HepG2 (cell line): ENCODE data around the gene CNOT8. TPM values are rescaled to one million over a fixed set of nuclear protein-coding genes. Genes with fewer than 3 reads are reported as not detected.

Experiments used
- ATAC-seq: fragments of 200-7000 bp; cut with Tn5 transposase; 3 replicates; pipeline ENCODE4 v1.9.1; 2020; ENCODE audit warnings: mild to moderate bottlenecking, moderate library complexity
- BruUV-seq: library from RNA; stranded (reverse); fragments of 400-500 nt; replicated peaks from 2 replicates; lab custom pipeline; 2021; lab: Mats Ljungman, UMichigan
- CTCF ChIA-PET: fragments of 300-600 bp; formaldehyde crosslinking; extraction: SDS; loops from one replicate; lab custom pipeline; 2021; ENCODE audit warnings: low total read pairs, inconsistent platforms, low intra/inter-chr PET ratio; lab: Yijun Ruan, JAX
- POLR2A ChIA-PET: fragments of 350-600 bp; sonication (Branson Sonifier 250); formaldehyde crosslinking; loops from one replicate; lab custom pipeline; 2020; ENCODE audit warnings: antibody characterized with exemption, inconsistent platforms; lab: Yijun Ruan, JAX
- DNase-seq: peaks from one replicate; pipeline ENCODE4 v3.0.0-alpha.2; 2015; ENCODE audit warnings: low spot score
- FAIRE-seq: peaks from 3 replicates; lab custom pipeline; 2011; peaks lifted over from hg19 to GRCh38; lab: Jason Lieb, UNC
- H2AFZ ChIP-seq: one replicate; pipeline ENCODE4 v1.6.1; 2011; ENCODE audit warnings: low read length, inconsistent platforms
- H3K27ac ChIP-seq: fragments of 300-600 bp; 3 replicates; pipeline ENCODE4 v1.8.0; 2011; ENCODE audit warnings: mixed run types, mild to moderate bottlenecking, mixed read lengths, low read length, inconsistent platforms; ENCODE audit not compliant: insufficient read depth; ENCODE audit errors: extremely low read length
- H3K27me3 ChIP-seq, 2 experiments: fragments of 200-600 bp in 1 of 2; 2 replicates in 1 of 2; 3 replicates in 1 of 2; pipeline versions ENCODE4 v1.6.0 to v1.8.0; 2011; ENCODE audit warnings: low read length in 2 of 2, mild to moderate bottlenecking in 2 of 2, moderate library complexity in 2 of 2, inconsistent platforms in 1 of 2; ENCODE audit not compliant: insufficient read depth in 2 of 2, control insufficient read depth in 1 of 2
- H3K36me3 ChIP-seq, 2 experiments: fragments of 200-600 bp in 1 of 2; replicated peaks in 1 of 2; 2 replicates in 1 of 2; 3 replicates in 1 of 2; pipeline versions ENCODE4 v1.5.1 to v1.8.0; 2011; ENCODE audit warnings: low read length in 2 of 2, inconsistent platforms in 1 of 2; ENCODE audit not compliant: insufficient read depth in 2 of 2, control insufficient read depth in 1 of 2
- H3K4me1 ChIP-seq: 2 replicates; pipeline ENCODE4 v1.5.1; 2012; ENCODE audit warnings: low read length, inconsistent platforms; ENCODE audit not compliant: insufficient read depth
- H3K4me2 ChIP-seq: 2 replicates; pipeline ENCODE4 v1.6.0; 2011; ENCODE audit warnings: low read depth, low read length, inconsistent platforms
- H3K4me3 ChIP-seq, 3 experiments: fragments of 200-600 bp in 1 of 3; sonication (generic), shearing (Covaris generic) in 1 of 3; replicated peaks in 1 of 3; 2 replicates each; pipeline ENCODE4 v1.5.1; 2011 to 2016; ENCODE audit warnings: low read length in 3 of 3, inconsistent platforms in 2 of 3, low read depth in 2 of 3, mild to moderate bottlenecking in 2 of 3, control low read depth in 1 of 3, mixed read lengths in 1 of 3; ENCODE audit not compliant: insufficient read depth in 1 of 3
- H3K79me2 ChIP-seq: one replicate; pipeline ENCODE4 v1.6.1; 2011; ENCODE audit warnings: low read length, inconsistent platforms; ENCODE audit not compliant: insufficient read depth
- H3K9ac ChIP-seq: 2 replicates; pipeline ENCODE4 v1.6.0; 2011; ENCODE audit warnings: mild to moderate bottlenecking, low read depth, low read length, inconsistent platforms; ENCODE audit not compliant: insufficient read depth
- H3K9me3 ChIP-seq: 2 replicates; pipeline ENCODE4 v1.5.1; 2012; ENCODE audit warnings: mild to moderate bottlenecking, low read length
- H4K20me1 ChIP-seq: 2 replicates; pipeline ENCODE4 v1.6.0; 2011; ENCODE audit warnings: inconsistent platforms, mild to moderate bottlenecking, low read length, moderate library complexity; ENCODE audit not compliant: insufficient read depth
- ARNTL ChIP-seq: sonication (generic); formaldehyde crosslinking; IDR thresholded peaks from 2 replicates; pipeline ENCODE4 v1.4.0; 2020; ENCODE audit warnings: mild to moderate bottlenecking, missing genetic modification reagents
- CEBPG ChIP-seq: IDR thresholded peaks from 2 replicates; pipeline ENCODE4 v1.6.1; 2016
- ETS1 ChIP-seq: sonication (generic); formaldehyde crosslinking; IDR thresholded peaks from 2 replicates; pipeline ENCODE4 v1.4.0; 2020; ENCODE audit warnings: missing genetic modification reagents
- GABPA ChIP-seq, 2 experiments: IDR thresholded peaks; 2 replicates each; pipeline ENCODE4 v1.6.1; 2011 to 2016; ENCODE audit warnings: low read depth in 2 of 2, low read length in 1 of 2, missing biosample characterization in 1 of 2, missing genetic modification characterization in 1 of 2
- KLF15 ChIP-seq: sonication (generic); formaldehyde crosslinking; IDR thresholded peaks from 2 replicates; pipeline ENCODE4 v1.8.1; 2023; ENCODE audit warnings: borderline replicate concordance, mild to moderate bottlenecking, inconsistent platforms, missing genetic modification reagents, mixed read lengths
- NRL ChIP-seq: sonication (generic); formaldehyde crosslinking; IDR thresholded peaks from 2 replicates; pipeline ENCODE4 v1.5.0; 2020; ENCODE audit warnings: missing genetic modification reagents, mild to moderate bottlenecking, moderate library complexity, borderline replicate concordance
- RFX3 ChIP-seq: IDR thresholded peaks from 2 replicates; pipeline ENCODE4 v1.6.1; 2016; ENCODE audit warnings: missing biosample characterization, missing genetic modification reagents
- RORA ChIP-seq: sonication (generic); formaldehyde crosslinking; IDR thresholded peaks from 2 replicates; pipeline ENCODE4 v1.5.0; 2020; ENCODE audit warnings: mild to moderate bottlenecking, missing genetic modification reagents, moderate library complexity
- SRSF9 ChIP-seq: fragments of 200-400 bp; formaldehyde crosslinking; IDR thresholded peaks from 2 replicates; pipeline ENCODE4 v1.6.1; 2018; ENCODE audit warnings: borderline replicate concordance, mild to moderate bottlenecking, low read depth, low read length; ENCODE audit not compliant: insufficient read depth, poor library complexity, severe bottlenecking
- ZHX1 ChIP-seq: sonication (generic); formaldehyde crosslinking; IDR thresholded peaks from 2 replicates; pipeline ENCODE4 v1.8.1; 2022; ENCODE audit warnings: low read depth, mild to moderate bottlenecking, missing genetic modification reagents
- ZNF143 ChIP-seq: sonication (generic); formaldehyde crosslinking; IDR thresholded peaks from 2 replicates; pipeline ENCODE4 v1.4.0; 2020; ENCODE audit warnings: missing genetic modification reagents
- ZNF253 ChIP-seq: sonication (generic); formaldehyde crosslinking; IDR thresholded peaks from 2 replicates; pipeline ENCODE4 v1.8.0; 2022; ENCODE audit warnings: mild to moderate bottlenecking, missing genetic modification reagents, borderline replicate concordance
- ZNF841 ChIP-seq: sonication (generic); formaldehyde crosslinking; IDR thresholded peaks from 2 replicates; pipeline ENCODE4 v1.8.1; 2023; ENCODE audit warnings: missing genetic modification reagents, borderline replicate concordance
- ZSCAN29 ChIP-seq: sonication (generic); formaldehyde crosslinking; conservative IDR thresholded peaks from 2 replicates; pipeline ENCODE4 v1.4.0; 2020; ENCODE audit warnings: mild to moderate bottlenecking, missing genetic modification reagents
- WGBS: methylation state at CpG from one replicate; pipeline ENCODE4 v1.1.6; 2017; ENCODE audit warnings: low lambda C conversion rate; 5-methylcytosine and 5-hydroxymethylcytosine counted together
- in situ Hi-C: cut with HindIII; loops from 2 replicates; pipeline ENCODE4 v1.10.0; 2017; ENCODE audit warnings: low pct_unique_long_range_greater_than_20kb; ENCODE audit not compliant: extremely low pct_ligation_motif_present
- intact Hi-C: fragments of 100-400 bp; cut with micrococcal nuclease; formaldehyde crosslinking; loops from one replicate; pipeline ENCODE4 v1.10.0; 2022; ENCODE audit not compliant: unreplicated experiment
- polyA plus RNA-seq, 8 experiments: library from polyadenylated mRNA; depleted of rRNA in 3 of 8; stranded (reverse) in 7 of 8; unstranded in 1 of 8; fragments of >200 nt; fragmentation: Illumina TruSeq in 4 of 8; extraction: Trizol in 4 of 8; gene quantifications; 2 replicates each; pipeline versions ENCODE4 v1.2.1 to v1.2.3, GENCODE V29; 2011 to 2016; ENCODE audit warnings: low read depth in 4 of 8, missing spikeins in 1 of 8, mixed read lengths in 1 of 8; ENCODE audit not compliant: insufficient read depth in 1 of 8
- total RNA-seq, 5 experiments: library from RNA; depleted of rRNA; stranded (reverse); fragments of >200 nt; fragmentation: Illumina TruSeq; extraction: Trizol; gene quantifications; 2 replicates each; pipeline ENCODE4 v1.2.3, GENCODE V29; 2016; ENCODE audit warnings: low read depth in 1 of 5
- TF ChIP-seq, protein P1 (sequence below): sonication (generic); formaldehyde crosslinking; IDR thresholded peaks from 2 replicates; pipeline ENCODE4 v1.9.0; 2022; ENCODE audit warnings: low read depth, missing genetic modification reagents
- TF ChIP-seq, protein P2 (sequence below): sonication (generic); formaldehyde crosslinking; IDR thresholded peaks from 2 replicates; pipeline ENCODE4 v1.5.0; 2020; ENCODE audit warnings: mild to moderate bottlenecking, missing genetic modification reagents, moderate library complexity

Gene CNOT8
- total and polyA plus RNA-seq, 2 of the 13 experiments (the other 11 are each of a cell fraction or from before 2014, with no cell fraction given), result 37.1 to 74.9 TPM

DNA sequence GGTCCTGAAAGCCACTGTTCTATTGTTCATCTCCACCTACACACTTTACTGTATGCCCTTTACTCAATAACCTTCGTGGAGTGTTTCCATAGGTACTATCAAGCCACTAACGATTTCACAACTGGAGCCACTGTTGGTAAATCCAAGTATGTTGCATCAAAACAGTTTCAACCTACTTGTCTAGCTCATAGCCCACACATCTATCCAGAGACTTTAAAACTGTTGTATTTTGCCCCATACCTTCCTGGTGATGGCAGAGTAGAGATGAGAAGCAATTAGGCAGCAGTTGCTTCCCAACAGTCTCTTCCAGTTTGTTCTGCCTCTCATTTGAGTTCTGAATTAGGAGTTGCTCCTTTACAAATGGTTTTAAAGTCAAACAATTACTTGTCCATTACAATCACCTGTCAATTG is 8.6 kb upstream of the CNOT8 start:
- H3K9me3 ChIP-seq, result no peaks in the 10 kb centered on the region
- CTCF ChIA-PET, result no interaction called here
- peak overlapping the region; percentile 78 for H3K4me2 ChIP-seq
- TF ChIP-seq KLF15 (CRISPR knock-in tag), result 0 out of 2 replicates have a peak, but pooled peaks have one; percentile 4
- TF ChIP-seq ZHX1, result no peak
- TF ChIP-seq ZNF253 (CRISPR knock-in tag), result no peak
- TF ChIP-seq ETS1 (CRISPR knock-in tag), result no peak
- 0 out of 2 replicates have a peak, but pooled peaks have one; percentile 42 for TF ChIP-seq RFX3 (CRISPR knock-in tag)
- TF ChIP-seq, protein P1, sequence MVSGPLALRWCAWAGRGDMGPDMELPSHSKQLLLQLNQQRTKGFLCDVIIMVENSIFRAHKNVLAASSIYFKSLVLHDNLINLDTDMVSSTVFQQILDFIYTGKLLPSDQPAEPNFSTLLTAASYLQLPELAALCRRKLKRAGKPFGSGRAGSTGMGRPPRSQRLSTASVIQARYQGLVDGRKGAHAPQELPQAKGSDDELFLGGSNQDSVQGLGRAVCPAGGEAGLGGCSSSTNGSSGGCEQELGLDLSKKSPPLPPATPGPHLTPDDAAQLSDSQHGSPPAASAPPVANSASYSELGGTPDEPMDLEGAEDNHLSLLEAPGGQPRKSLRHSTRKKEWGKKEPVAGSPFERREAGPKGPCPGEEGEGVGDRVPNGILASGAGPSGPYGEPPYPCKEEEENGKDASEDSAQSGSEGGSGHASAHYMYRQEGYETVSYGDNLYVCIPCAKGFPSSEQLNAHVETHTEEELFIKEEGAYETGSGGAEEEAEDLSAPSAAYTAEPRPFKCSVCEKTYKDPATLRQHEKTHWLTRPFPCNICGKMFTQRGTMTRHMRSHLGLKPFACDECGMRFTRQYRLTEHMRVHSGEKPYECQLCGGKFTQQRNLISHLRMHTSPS (CRISPR knock-in tag), result no peak
- TF ChIP-seq ARNTL (CRISPR knock-in tag), result 0 out of 2 replicates have a peak, but pooled peaks have one; percentile 19
- TF ChIP-seq CEBPG (CRISPR knock-in tag), result peak; percentile 69; the same call in 1 of the 2 replicates
- TF ChIP-seq ZSCAN29, result 0 out of 2 replicates have a peak, but pooled peaks have one; percentile 34
- TF ChIP-seq ZNF143, result no peak
- no peak for TF ChIP-seq RORA (CRISPR knock-in tag)
- TF ChIP-seq ZNF841 (CRISPR knock-in tag), result no peak
- TF ChIP-seq SRSF9, result no peak
- TF ChIP-seq, protein P2, sequence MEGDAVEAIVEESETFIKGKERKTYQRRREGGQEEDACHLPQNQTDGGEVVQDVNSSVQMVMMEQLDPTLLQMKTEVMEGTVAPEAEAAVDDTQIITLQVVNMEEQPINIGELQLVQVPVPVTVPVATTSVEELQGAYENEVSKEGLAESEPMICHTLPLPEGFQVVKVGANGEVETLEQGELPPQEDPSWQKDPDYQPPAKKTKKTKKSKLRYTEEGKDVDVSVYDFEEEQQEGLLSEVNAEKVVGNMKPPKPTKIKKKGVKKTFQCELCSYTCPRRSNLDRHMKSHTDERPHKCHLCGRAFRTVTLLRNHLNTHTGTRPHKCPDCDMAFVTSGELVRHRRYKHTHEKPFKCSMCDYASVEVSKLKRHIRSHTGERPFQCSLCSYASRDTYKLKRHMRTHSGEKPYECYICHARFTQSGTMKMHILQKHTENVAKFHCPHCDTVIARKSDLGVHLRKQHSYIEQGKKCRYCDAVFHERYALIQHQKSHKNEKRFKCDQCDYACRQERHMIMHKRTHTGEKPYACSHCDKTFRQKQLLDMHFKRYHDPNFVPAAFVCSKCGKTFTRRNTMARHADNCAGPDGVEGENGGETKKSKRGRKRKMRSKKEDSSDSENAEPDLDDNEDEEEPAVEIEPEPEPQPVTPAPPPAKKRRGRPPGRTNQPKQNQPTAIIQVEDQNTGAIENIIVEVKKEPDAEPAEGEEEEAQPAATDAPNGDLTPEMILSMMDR (CRISPR knock-in tag), result 0 out of 2 replicates have a peak, but pooled peaks have one; percentile 14
- TF ChIP-seq GABPA (IDR thresholded peaks at IDR 0.05; ENCODE audit: low read depth, low read length), result no peak
- TF ChIP-seq GABPA (CRISPR knock-in tag; IDR thresholded peaks at IDR 0.05; ENCODE audit: low read depth), result no peak; the same call in 1 of the 2 replicates
- TF ChIP-seq NRL, result no peak

More for the DNA sequence above, 8.6 kb upstream of the CNOT8 start:
- H4K20me1 ChIP-seq, result no peaks in the 10 kb centered on the region
- in situ Hi-C loops (no loop called here), intact Hi-C loops (no loop called here)
- POLR2A ChIA-PET, result interaction anchor here (1.7 to 2.2 kb wide), 3 partner anchors 9 to 20 kb away, joined by 5 to 12 read pairs (median 11); partner anchors contain the start of gene CNOT8
- peak overlapping the region; percentile 68 for H3K27ac ChIP-seq
- H3K4me3 ChIP-seq, result peak overlapping the region; percentile 72 to 78 (median 76)
- DNase-seq (peak; percentile 44), FAIRE-seq (no peak), ATAC-seq (peak; percentile 78)
- 3% methylated on average over 2 of the region's 2 CpGs for WGBS
- no TSS peak for BruUV-seq
- H2AFZ ChIP-seq, result peak overlapping the region; percentile 31
- peak overlapping the region; percentile 72 for H3K9ac ChIP-seq
- peaks cover 7% of the 10 kb centered on the region for H3K79me2 ChIP-seq
- peaks cover 65% of the 10 kb centered on the region for H3K4me1 ChIP-seq
- H3K27me3 ChIP-seq, result no peaks in the 10 kb centered on the region
- H3K36me3 ChIP-seq, result no peaks in the 10 kb centered on the region
